ENCODE data around the gene ARHGAP40. TPM values are rescaled to one million over a fixed set of nuclear protein-coding genes. Genes with fewer than 3 reads are reported as not detected.

ARHGAP40 gene
- total and polyA plus RNA-seq, 12 donors: not detected

DNA sequence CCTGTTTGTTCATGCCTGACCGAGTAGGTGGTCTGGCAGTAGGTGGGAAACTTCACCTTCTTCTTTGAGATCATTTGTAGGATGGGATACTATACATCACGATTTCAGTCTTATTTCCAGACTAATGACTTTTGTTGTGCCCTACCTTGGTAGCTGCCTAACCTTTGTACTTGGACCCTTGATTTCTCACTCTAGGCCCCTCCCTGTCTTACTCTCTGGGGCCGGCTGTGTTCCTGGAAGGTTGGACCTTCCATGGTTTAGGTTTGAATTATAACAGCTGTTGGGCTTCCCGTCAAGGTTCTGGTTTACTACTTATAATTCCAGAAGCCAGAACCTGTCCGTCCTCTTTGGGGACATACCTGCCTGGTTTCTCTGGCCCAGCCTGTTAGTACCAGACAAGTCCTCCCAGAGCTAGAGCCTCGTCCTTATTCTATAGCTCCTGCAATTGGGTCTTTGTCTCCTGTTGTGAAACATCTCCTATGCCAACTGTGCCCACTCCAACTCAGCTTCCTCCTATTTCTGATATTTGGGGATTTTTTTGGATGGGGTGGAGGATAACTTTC lies 35.5 kb upstream of the ARHGAP40 start:
- Histone ChIP-seq H3K36me3 (peaks cover 0 to 100% (median 47%) of the 10 kb centered on the region in 9 donors), H3K4me3 (no peak overlapping the region), H3K9me3 (no peaks in the 10 kb centered on the region), H3K27ac (no peak overlapping the region), H3K4me1 (no peaks in the 10 kb centered on the region), H3K27me3 (no peaks in the 10 kb centered on the region)
- ATAC-seq (no peak), DNase-seq (no peak)
- TF ChIP-seq, protein P1, sequence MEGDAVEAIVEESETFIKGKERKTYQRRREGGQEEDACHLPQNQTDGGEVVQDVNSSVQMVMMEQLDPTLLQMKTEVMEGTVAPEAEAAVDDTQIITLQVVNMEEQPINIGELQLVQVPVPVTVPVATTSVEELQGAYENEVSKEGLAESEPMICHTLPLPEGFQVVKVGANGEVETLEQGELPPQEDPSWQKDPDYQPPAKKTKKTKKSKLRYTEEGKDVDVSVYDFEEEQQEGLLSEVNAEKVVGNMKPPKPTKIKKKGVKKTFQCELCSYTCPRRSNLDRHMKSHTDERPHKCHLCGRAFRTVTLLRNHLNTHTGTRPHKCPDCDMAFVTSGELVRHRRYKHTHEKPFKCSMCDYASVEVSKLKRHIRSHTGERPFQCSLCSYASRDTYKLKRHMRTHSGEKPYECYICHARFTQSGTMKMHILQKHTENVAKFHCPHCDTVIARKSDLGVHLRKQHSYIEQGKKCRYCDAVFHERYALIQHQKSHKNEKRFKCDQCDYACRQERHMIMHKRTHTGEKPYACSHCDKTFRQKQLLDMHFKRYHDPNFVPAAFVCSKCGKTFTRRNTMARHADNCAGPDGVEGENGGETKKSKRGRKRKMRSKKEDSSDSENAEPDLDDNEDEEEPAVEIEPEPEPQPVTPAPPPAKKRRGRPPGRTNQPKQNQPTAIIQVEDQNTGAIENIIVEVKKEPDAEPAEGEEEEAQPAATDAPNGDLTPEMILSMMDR (IDR thresholded peaks at IDR 0.05): no peak
- intact Hi-C loops (cut with DNase I): no loop called here
- WGBS, 2 donors: 95 to 96% methylated on average over 6 of the region's 6 CpGs

DNA sequence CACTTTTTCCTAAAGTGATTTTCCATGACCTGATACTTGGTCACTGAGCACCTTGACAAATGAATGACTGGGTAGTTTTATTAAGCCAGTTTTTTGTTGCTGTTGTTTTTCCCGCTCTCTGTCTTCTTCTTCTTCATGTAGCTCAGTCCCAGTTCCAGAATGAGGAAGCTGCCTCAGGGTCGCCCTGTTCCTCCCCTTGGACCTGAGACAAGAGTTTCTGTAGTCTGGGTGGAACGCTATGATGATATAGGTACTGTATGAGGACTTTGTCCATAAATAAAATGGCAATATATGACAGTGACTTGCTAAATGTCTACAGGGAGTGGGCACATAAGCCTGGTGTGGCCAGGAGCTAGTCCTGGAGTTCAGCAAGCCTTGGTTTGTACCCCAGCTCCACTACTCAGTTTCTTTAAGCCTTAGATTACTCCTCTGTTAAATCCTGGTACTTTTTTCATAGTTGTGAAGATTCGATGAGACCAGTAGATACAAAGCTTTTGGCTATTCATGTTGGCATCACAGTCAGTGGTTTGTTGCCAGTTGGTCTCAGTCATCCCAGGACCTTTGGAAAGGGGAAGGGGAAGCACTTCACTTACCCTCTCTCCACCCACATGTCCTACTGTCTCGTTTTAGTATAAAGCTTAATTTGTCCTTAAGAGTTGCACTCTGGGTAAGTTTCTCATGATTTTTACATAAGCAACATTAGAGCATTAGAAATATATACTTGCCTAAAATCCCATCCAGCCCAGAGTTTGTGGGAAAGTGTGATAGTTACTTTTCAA lies 31.7 kb upstream of the ARHGAP40 start:
- Histone ChIP-seq H3K4me3 (no peak overlapping the region), H3K36me3 (peaks cover 0 to 100% (median 42%) of the 10 kb centered on the region in 9 donors), H3K9me3 (no peaks in the 10 kb centered on the region), H3K27ac (no peak overlapping the region), H3K27me3 (no peaks in the 10 kb centered on the region), H3K4me1 (no peaks in the 10 kb centered on the region)
- TF ChIP-seq, protein P1 (IDR thresholded peaks at IDR 0.05): no peak
- 83 to 86% methylated on average over 5 of the region's 5 CpGs for WGBS, 2 donors
- DNase-seq: no peak
- no peak for ATAC-seq
- intact Hi-C loops (cut with DNase I): no loop called here

DNA sequence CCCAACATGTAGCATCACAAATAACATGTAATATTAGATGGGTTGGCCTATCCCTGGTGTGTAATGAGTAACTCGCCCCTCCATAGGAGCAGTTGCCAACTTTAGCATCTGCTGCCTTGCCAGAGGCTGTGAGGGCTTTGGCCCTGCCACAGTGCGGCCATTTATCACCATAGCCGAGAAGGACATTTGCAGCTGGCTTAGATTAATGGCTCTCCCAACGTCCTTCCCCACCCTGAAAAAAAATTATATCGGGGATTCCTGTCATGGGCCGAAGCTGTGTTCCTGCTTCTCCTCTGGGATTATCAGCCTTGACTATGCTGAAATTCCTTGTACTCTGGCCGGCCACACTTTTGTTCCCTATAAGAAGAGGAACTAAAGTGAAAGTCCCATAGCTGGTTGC lies 28.2 kb upstream of the ARHGAP40 start:
- Histone ChIP-seq H3K27me3 (no peaks in the 10 kb centered on the region), H3K9me3 (no peaks in the 10 kb centered on the region), H3K27ac (no peak overlapping the region), H3K36me3 (peaks cover 0 to 98% (median 40%) of the 10 kb centered on the region in 9 donors), H3K4me3 (no peak overlapping the region), H3K4me1 (no peaks in the 10 kb centered on the region)
- ATAC-seq (peak in 1 of 8 donors; percentile 29), DNase-seq (no peak)
- intact Hi-C loops (cut with DNase I): loop anchor here in 1 of 10 donors (2.0 kb wide), 1 partner anchor 23 kb away; no protein-coding TSS in a partner anchor
- WGBS, 2 donors: 70 to 73% methylated on average over 7 of the region's 7 CpGs
- TF ChIP-seq, protein P1 (IDR thresholded peaks at IDR 0.05): no peak

DNA sequence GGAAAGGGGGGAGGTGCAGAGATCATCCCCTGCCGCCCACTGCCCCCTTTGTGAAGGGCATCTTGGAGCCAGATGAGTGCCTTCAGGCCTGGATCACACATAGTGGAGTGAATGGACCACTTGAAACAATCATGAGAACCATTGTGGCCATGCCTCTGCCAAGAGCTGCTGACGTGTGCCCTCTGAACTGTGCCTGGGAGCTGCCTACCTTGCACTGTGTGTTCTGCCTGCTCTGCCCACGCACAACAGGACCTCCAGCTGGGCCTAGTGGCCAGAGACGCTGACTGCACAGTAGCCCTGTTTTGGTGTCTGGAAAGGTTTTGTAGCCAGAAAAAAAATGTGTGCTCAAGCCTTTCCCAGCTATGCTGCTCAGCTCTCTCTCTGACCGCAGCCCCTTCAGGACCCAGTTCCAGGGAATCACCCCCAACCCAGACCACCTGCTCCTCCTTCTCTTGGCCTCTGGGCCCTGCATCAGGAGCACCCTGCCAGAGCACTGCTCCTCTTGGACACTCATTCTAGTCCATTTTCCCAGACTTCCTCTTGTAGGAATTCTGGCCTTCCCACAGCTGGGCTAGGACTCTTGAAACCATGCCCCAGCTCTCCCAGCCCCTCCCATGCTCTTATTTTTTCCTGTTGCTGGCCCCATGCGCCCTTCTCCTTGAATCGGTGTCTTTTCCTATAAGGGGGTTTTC lies 22.2 kb upstream of the ARHGAP40 start:
- no peak overlapping the region for H3K4me3 ChIP-seq
- DNase-seq (peak; percentile 43 to 48), ATAC-seq (peak; percentile 44 to 89 (median 80))
- H3K36me3 ChIP-seq: peaks cover 0 to 39% (median 15%) of the 10 kb centered on the region in 9 donors
- WGBS, 2 donors: 44 to 52% methylated on average over 7 of the region's 7 CpGs
- intact Hi-C loops (cut with DNase I): no loop called here
- H3K27me3 ChIP-seq: peaks cover 0 to under 1% (median 0%) of the 10 kb centered on the region in 7 donors
- H3K27ac ChIP-seq: peak overlapping the region in 2 of 10 donors; percentile 6 to 18
- no peaks in the 10 kb centered on the region for H3K9me3 ChIP-seq
- TF ChIP-seq, protein P1 (IDR thresholded peaks at IDR 0.05): no peak
- H3K4me1 ChIP-seq: peaks cover 0 to 28% (median 18%) of the 10 kb centered on the region in 9 donors
